Measurements from ENCODE around the gene TDO2.

Gene TDO2

GRCh38 chr4:155954118-155954685 is 50.7 kb downstream of the TDO2 start:
- DNase-seq (ENCODE audit: low spot score), result no peak

GRCh38 chr4:155954939-155955338 is 51.4 kb downstream of the TDO2 start:
- DNase-seq (ENCODE audit: low spot score), result no peak

GRCh38 chr4:155956461-155956860 is 53.0 kb downstream of the TDO2 start:
- no peak for DNase-seq (ENCODE audit: low spot score)

GRCh38 chr4:155959417-155959816 is 55.9 kb downstream of the TDO2 start:
- no peak for DNase-seq (ENCODE audit: low spot score)

GRCh38 chr4:155960522-155960921 is 57.0 kb downstream of the TDO2 start:
- DNase-seq (ENCODE audit: low spot score), result no peak

- no peak for DNase-seq (ENCODE audit: low spot score)
Measured at GRCh38 chr4:155961575-155961974, 58.1 kb downstream of the TDO2 start.

- DNase-seq (ENCODE audit: low spot score), result no peak
Measured at GRCh38 chr4:155962767-155963166, 59.3 kb downstream of the TDO2 start.

- no peak for DNase-seq (ENCODE audit: low spot score)
Measured at GRCh38 chr4:155964016-155964891, 60.8 kb downstream of the TDO2 start.

- no peak for DNase-seq (ENCODE audit: low spot score)
Measured at GRCh38 chr4:155966171-155966570, 62.7 kb downstream of the TDO2 start.

- DNase-seq (ENCODE audit: low spot score), result no peak
Measured at GRCh38 chr4:155966731-155967395, 63.4 kb downstream of the TDO2 start.
